ENCODE results near the gene ZNF667. TPM values are rescaled to one million over a fixed set of nuclear protein-coding genes. Genes with fewer than 3 reads are reported as not detected.

ZNF667 gene
- 2.5 and 3.6 TPM in 2 replicates for total RNA-seq

GRCh38 chr19:56476651-56477428, at the start of gene ZNF667:
ZNF667 (minus strand) TSS chr19:56477345; CDS start chr19:56462370, 14,975 bp downstream.
- DNase-seq (ENCODE audit: low read depth, low spot score), result no peak

- no peak for DNase-seq (ENCODE audit: low read depth, low spot score)
These were observed 48.2 kb upstream of the ZNF667 start for GRCh38 chr19:56525214-56525860.

- DNase-seq (ENCODE audit: low read depth, low spot score), result no peak
These were observed 31.2 kb upstream of the ZNF667 start for GRCh38 chr19:56508290-56508778.

DNA sequence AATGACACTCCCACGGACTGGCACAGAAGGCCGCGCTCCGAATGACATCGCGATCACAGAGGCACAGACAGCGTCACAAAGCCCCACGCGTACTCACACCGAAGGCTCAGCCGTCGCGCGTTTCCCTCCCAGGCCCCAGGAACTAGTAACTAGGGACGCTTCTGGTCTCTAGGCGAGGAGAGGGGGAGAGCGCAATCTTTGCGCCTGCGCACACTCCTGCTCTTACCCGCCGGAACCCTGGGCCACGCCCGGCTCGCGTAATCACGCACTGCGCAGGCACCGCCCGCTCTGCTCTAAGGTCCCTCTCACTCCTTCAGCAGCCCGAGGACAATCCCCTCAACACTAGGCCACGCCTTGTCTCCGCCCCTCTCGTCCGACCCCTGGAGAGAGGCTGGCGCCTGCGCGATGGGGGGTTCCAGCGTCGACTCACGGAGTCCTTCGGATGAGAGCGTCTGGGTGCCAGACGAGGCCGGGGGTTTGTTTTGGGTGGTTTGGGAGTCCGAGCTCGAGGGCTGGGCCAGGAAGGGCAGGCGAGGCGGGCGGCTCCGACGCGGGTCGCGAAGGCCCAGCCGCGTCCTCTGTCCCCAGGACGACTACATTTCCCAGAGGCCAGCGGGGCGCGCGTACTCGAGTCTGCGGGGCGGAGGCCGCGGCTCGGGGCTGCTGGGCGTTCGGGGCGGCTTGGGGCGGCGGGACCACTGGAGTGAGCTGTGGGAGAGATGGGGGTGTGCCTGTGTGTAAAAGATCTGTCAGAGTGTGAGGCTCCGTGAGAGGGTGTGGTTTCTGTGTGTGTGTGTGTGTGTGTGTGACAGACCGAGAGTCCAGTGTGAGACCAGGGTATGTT, 30.5 kb upstream of the ZNF667 start, which contains the start of gene ZNF471:
Gene ZNF471, plus strand, starts transcription at position 410 of the 844 bp plus-strand sequence. CDS start 3,717 bp downstream, outside the sequence.
- peak; percentile 95 for DNase-seq (ENCODE audit: low read depth, low spot score)

DNA sequence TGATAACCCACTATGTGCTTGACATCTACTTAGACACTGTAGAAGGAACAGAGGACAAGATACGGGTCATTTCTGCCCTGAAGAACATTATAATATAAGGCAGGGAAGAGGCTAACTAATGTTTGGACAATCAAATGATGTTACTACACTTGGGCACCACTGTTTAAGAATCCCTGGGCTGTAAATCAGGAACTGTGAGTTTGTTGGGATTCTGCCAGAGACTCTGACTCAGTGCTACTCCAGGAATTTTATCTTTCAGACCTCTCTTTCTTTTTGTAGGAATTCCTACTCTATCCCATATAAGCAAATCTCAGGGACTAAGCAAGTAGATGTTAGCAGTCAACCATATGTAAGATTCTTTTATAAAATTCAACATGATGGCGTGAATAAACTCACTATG, 27.4 kb upstream of the ZNF667 start:
- no peak for DNase-seq (ENCODE audit: low read depth, low spot score)

- DNase-seq (ENCODE audit: low read depth, low spot score), result no peak
These were observed 14.3 kb upstream of the ZNF667 start for GRCh38 chr19:56491399-56491798.

DNA sequence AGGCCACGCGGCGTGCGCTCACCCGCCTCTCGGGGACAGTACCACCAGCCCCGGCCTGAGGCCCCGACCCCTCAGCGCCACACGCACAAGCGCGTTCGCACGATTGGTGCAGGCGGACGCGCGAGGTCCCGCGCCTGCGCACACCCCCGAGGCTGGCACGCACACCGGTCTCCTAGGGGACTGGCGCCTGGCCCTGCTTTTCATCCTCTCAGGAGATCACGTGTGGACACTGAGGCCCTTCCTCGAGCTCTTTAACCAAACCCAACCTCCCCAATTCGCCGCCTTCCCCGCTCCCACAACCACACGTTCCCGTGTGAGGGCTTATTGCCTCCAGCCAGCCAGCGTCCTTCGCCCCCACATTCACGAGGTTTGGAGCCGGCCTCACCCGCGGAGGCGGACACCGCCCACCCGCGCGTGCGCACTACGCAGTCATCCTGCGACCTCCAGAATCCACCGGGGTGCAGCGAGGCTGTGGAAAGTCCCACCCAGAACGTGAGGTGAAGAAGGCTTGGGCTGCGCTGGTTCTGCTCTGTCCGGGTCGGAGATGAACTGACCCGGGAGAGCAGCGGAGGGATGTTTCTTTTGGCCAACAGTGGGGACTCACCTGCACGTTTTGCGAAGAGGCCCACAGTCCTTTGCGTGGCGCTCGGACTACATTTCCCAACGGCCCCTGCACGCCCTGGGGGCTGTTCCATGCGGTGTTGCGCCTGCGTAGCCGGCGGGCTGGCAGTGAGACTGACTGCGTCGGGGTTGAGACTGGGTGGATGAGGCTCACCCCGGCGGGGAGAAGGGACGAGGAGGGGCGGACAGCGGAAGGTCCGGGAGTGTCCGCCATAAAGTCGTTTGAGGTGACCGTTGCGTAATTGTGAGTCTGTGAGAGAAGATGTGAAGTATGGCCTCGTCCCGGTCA, 539 bp upstream of the ZNF667 start:
- DNase-seq (ENCODE audit: low read depth, low spot score), result peak; percentile 49

- DNase-seq (ENCODE audit: low read depth, low spot score), result no peak
These were observed 1.1 kb downstream of the ZNF667 start for GRCh38 chr19:56476093-56476492.

DNA sequence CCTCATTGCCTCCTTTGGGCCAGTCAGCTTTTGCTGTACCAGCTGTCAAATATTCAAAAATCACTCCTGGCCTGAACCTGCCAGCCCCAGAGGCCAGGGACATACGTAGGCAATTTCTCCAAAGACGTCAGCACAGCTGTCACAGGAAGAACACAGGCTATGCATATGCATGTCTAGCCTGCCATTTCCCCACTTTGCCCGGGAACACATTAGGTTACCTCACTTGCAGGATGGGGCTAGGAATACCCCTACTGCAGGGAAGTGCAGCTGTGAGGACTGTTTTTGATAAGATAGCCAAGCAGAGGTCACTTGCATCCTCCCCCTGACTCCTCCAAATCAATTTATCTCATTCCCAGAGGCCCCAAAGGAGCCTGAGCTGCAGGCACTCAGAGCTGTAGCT, 2.8 kb downstream of the ZNF667 start:
- no peak for DNase-seq (ENCODE audit: low read depth, low spot score)

- DNase-seq (ENCODE audit: low read depth, low spot score), result no peak
These were observed 35.8 kb downstream of the ZNF667 start for GRCh38 chr19:56441206-56441792.

DNA sequence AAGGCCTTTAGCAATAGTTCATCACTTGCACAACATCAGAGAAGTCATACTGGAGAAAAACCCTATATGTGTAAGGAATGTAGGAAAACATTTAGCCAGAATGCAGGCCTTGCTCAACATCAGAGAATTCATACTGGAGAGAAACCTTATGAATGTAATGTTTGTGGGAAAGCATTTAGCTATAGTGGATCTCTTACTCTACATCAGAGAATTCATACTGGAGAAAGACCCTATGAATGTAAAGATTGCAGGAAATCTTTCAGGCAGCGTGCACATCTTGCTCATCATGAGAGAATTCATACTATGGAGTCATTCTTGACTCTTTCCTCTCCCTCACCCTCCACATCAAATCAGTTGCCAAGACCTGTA, 53.2 kb downstream of the ZNF667 start:
- DNase-seq (ENCODE audit: low read depth, low spot score), result no peak

- DNase-seq (ENCODE audit: low read depth, low spot score), result no peak
These were observed 53.7 kb downstream of the ZNF667 start for GRCh38 chr19:56423276-56423984.

GRCh38 chr19:56405062-56405461, 72.1 kb downstream of the ZNF667 start:
- no peak for DNase-seq (ENCODE audit: low read depth, low spot score)

DNA sequence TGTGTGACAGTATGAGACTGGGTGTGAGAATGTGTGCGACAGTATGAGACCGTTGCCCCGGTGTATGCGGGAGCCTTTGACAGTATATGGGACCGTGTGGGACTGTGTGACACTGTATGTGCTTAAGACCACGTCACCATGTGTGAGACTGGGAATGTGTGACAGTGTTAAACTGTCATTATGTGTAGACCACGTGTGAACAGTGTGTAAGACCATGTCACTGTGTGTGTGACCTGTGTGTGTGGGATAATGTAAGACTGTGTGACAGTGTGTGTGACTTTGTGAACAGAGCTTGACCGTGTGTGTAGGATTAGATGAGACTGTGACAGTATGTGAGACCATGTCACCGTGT, 72.5 kb downstream of the ZNF667 start:
- DNase-seq (ENCODE audit: low read depth, low spot score), result no peak

GRCh38 chr19:56403764-56404704, 73.1 kb downstream of the ZNF667 start, which contains the start of gene ZNF583:
ZNF583 (plus strand) TSS chr19:56404332; CDS start chr19:56407115, 2,783 bp downstream.
- peak; percentile 90 for DNase-seq (ENCODE audit: low read depth, low spot score)

GRCh38 chr19:56403261-56403660, 73.9 kb downstream of the ZNF667 start:
- no peak for DNase-seq (ENCODE audit: low read depth, low spot score)

DNA sequence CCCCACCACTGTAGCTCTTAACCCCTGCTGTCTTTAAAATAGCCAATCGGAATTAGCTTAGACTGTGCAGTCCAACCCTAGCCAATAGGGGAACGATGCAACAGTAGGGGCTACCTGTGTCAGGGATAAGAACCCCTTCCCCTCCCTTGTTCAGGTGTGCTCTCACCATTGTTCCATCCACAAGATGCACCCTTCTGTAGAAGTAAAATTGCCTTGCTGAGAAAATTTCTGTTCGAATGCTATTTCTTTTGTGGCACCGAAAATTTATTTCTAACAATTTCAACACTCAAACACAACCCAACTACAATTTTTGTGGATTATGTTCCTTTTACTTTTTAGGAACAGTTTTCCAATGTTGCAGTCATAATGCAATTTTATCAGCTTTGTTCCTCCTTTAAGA, 76.7 kb downstream of the ZNF667 start:
- DNase-seq (ENCODE audit: low read depth, low spot score), result no peak

GRCh38 chr19:56398809-56399208, 78.3 kb downstream of the ZNF667 start:
- DNase-seq (ENCODE audit: low read depth, low spot score), result no peak
